IPS-NIHi7 (cell line): ENCODE results near the gene CNTNAP2.

Experiments used
- DNase-seq: peaks from one replicate; pipeline ENCODE4 v3.0.0; 2012; ENCODE audit warnings: mixed read lengths; ENCODE audit errors: extremely low spot score

Gene CNTNAP2

DNA sequence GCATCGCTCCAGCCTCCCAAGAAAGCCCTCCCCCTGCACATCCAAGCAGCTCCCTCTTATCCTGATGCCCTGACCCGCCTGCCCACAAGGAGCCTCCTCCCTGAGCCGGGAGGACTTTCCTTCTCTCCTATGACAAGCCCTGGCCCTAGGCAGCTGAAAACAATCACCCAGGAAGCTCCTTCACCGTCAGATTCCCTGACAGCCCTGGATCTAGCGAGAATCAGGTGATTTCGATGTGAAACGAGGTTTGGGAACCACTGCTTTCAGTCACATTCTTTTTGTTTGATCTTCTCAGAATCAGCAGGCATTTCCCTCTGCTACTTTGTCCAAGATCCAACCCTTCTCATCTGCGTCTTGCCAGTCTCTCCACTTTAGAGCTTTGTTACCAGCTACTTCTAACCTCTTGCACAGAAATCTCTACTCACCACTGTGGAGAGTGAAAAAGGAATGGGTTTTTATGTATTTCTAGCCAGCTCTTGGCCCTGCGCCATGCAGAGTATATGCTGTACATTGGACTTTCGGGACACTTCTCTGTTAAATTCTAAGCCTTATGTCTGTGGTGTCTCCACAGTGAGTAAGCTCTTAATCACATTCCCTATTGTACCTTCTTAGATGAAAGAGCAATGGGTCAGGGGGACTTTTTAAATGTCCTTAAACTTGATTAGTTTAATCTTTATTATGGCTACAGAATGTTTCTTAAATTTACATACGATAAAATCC is 2220.8 kb downstream of the CNTNAP2 start:
- DNase-seq: peak; percentile 38

DNA sequence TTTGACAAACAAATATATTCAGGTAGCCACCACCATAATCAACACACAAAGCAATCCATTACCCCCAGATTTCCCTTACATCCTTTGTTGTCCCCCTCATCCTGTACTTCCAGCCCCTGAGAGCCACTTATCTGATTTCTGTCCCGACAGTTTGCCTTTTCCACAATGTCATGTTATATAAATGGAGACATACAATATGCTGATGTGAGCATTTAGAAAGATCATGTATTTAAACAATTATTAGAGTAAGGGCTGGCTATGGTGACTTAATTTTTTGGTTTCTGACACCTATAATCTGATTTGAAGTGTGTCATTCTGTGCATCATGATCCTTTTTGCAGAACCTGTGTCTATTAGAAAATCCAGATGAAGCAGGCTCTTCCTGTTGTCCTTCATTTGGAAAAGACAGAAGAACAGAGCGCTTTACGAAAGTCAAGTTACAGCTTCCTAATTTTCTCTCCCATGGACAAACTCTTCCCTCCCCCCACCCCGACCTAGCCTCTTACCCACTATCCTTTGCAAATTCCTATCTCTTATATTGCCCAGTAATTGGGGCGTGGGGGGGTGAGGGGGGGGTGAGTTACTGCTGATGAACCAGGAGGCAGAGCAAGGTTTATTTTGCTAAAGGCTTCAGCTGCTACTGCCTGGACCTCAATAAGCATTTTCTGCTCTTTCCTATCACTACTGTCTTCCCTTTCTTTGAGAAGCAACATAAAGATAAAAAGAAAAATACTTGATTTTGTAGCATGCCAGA is 2221.6 kb downstream of the CNTNAP2 start:
- no peak for DNase-seq

DNA sequence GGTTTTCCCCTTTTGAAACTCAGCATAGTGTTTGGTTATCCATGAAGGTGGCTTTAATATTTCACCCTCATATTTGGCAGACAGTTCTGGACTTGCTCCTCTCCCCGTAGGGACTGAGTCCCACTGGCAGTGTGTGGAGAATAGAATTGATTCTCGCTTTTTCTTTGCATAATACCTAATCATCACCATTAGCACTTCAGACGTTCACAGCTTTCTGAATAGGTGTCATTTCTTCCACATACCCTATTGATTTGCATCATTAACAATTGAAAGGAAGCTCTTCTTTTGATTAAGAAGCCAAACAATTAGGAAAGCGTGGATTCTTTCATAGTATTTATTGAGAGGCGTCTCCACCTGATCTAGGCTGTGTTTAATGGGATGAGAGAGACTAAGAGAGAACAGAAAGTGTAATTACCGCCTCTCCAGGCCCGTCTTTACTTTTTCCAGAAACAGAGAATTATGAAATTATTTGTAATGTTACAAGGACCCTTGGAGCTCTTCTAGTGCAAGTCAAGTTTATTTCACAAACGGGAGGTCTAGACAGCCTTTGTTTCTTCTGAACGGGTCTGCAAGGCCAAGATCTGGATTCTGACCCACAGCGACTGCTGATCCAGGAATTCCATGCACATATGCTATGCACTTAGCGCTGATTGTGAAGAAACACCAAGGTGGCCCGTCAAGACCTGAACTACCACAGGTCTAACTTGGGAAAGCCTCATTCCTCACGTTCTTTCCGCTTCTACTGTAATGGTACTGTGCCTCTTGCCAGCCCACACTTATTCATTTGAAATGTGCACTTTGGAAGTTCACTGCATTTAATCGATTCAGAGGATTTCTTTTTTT is 2224.1 kb downstream of the CNTNAP2 start:
- no peak for DNase-seq

DNA sequence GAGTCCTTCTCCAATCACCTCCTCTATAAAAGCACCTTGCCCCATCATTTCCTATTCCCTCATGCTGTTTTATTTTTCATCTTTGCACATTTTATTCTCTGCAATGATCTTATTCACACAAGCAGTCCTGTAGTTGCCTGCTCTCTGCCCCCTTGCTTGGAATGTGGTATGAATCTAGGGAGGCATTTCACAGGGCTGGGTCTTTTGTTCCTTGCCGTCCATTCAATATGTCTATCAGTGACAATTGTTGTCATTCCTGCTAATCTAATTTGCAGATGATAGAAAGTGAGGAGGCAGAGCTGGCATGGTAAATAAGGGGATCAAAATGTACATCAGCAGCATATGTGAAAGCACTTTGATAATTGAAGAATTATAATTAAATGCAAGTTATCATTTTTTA is 2227.8 kb downstream of the CNTNAP2 start:
- DNase-seq: no peak

DNA sequence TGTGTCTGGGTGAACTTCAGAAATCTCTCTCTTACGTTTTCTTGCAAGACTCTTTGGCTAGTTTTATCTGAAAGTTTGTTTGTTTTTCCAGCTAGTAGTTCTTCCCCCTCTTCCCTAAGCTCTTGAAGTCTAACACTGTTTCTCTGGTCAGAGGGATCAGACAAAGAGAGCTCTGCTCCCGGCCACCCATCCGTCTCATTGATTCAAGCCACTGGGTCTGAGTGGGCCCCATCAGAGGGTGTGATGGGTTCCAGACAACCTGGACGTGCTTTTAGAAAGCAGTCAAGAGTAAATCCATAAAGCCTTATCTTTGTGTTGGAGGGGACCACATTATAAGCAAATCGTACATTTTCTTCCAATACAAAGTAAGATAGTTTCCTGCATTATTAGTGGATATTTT is 2231.4 kb downstream of the CNTNAP2 start:
- no peak for DNase-seq

DNA sequence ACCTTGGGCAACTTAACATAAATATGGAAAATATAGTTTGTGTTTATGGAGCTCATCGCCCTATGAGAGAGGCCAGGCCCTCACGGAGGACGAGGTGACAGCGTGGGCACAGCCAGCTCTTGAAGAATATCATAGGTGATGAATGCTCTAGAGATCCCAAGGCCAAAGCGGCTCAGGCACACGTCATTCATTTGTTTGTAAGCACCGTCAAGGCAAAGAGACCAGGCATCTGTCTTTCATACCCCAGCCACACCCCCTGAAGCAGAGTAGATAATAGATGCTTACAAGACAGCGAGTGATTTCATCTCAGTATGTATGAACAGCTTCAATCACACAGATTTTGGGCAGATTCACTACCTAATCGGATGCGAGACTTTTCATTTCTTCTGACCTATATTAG is 2231.9 kb downstream of the CNTNAP2 start:
- DNase-seq: no peak

DNA sequence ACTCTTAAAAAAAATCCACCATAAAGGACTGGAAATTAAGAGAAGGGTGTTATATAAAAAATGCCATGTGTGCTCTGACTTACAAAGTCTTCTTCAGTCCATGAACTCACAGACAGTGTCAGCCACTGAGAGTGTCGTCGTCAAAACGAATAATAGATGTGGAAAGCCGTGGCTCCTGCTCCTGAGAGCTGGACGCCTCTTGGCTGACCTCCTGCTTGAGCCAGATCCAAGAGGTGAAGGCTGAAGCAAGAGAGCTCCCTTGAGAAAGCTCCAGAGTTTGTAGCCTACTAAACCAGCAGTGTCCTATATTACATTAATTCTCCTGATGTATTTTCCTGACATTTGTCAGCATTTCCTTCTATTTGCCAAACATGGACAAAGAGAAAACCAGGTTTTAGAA is 2239.7 kb downstream of the CNTNAP2 start:
- DNase-seq: no peak

DNA sequence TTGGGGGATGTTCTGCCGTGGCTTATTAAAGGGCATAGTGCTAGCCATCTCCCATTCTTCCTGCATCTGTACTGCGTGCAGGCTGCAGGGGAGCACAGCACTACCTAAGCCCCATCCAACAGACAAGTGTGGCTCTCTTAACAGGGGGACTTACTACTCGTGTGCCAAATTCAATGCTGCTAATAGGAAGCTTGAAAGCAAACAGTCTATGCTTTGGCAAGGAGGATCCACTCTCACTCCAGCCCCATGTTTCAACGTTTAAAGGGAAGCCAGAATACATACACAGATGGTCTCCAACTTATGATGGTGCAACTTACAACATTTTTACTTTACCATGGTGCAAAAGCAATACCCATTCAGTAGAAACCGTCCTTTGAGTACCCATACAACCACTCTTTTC is 2245.9 kb downstream of the CNTNAP2 start:
- DNase-seq: no peak

DNA sequence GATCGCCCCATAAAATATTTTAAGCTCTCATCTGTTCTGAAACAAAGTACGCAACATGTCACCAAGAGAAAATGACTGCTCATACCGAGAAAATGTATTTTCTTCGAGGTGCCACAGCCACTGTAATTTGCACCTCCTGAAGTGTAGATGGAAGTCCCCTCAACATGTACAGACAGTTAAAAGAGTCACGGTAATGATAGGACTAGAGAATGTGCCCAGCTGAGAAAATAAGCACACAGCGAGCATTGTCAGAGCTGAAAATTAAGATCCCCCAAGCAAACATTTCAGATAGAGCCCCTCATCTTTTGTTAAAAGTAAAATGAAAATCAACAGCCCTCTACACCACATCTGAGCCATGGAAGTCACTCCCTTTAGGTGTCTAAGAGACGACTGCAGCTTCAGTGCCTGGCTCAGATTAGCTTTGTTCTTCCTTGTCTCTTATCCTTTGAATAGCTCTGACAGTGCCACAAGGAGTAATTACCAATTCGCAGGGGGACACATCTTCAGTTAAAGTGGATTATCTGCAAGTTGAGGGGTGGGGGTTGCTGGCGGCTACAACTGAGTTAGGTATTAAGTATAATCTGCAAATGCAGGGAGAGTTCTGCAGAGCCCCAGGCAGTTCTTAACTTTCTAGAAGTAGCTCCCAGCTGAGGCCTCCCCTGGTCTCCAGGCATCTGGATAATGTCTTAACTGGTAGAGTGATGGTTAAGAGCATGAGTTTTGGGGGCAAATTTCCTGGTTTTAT is 2251.3 kb downstream of the CNTNAP2 start:
- DNase-seq: no peak

DNA sequence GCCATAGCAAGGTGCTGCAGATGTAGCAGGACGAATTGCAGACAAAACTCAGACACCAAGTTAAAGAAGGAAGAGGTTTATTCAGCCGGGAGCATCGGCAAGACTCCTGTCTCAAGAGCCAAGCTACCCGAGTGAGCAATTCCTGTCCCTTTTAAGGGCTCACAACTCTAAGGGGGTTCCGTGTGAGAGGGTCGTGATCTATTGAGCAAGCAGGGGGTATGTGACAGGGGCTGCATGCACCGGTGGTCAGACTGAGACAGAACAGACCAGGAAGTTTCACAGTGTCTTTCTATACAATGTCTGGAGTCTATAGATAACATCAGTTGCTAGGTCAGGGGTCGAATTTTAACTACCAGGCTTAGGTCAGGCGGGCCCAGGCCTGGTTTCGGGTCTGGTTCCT is 2252.0 kb downstream of the CNTNAP2 start:
- no peak for DNase-seq

DNA sequence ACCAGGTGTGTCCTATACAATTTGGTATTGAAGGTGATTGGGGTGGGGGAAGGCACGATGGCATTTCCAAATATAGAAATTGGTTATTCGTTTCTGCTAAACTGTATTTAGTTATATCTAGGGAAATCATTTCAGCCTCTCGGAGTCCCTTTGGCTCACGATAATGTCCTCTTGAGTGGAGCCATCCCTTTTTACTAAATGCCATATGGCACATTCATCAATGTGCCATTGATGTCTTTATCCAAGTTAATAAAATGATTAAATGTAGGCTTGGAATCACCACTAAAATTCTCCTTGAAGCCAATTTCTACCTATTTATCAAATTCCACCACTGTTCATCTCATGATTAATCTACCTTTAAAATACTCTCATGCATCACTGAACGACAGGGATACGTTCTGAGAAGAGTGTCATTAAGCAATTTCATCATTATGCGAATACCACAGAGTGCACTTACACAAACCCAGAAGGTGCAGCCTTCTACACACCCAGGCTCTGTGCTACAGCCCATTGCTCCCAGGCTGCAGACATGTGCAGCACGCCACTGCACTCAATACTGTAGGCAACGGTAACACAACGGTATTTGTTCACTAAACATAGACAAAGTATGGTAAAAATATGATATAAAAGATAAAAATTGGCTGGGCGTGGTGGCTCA is 2254.8 kb downstream of the CNTNAP2 start:
- no peak for DNase-seq

DNA sequence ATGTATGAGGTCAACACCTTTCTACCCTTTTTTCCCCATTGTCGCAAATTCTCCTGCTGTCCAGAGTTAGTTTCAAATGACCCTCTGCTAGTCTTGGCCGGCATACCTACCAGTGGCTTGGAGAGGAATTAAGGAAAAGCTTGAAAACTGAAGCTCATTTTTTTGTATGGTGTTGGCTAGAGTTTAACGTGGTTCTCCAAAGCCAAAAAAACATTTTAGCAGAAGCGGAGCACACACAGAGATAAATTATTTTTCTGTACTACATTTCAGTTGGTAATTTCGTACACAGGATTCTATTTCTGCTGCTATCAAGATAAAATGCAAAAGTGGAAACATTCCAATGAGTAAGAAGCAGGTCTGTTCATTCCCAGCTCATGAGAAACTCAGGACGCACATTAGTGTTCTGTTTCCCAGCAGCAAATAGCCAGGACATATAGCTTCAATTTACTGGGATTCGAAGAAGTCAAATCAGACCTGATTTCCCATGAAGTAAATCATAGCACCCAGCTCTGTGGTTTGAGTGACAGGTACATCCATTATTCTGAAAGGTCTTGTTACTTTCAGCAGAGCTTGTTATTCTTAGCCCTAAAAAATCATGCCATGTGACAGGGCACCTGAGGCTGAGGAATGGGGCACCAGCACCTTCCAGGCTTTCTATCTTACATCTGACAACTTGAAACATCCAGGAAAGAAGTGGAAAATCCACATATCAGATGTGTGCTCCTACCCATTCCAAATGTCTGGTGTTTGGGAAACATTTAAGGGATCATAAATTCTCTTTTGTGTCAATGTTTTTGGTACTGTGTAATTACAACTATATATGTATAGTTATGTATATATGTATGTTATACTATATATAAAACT is 2258.0 kb downstream of the CNTNAP2 start:
- DNase-seq: no peak

DNA sequence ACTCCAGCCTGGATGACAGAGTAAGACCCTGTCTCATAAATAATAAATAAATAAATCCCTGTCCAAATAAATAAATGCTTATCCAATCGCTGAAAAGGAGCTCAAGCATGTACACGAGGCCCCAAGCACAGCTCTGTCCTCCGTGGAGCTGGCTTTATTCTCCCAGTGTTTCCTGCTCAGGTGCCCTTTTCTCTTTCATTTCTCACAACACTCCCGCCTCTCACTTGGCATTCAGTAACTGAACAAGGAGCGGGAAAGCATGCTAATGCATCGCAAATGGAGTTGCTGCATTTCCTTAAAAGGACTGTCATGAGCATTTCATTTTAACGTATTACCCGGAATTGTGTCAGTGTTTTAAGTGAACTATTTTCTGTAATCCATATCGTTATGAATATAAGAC is 2263.1 kb downstream of the CNTNAP2 start:
- DNase-seq: no peak

DNA sequence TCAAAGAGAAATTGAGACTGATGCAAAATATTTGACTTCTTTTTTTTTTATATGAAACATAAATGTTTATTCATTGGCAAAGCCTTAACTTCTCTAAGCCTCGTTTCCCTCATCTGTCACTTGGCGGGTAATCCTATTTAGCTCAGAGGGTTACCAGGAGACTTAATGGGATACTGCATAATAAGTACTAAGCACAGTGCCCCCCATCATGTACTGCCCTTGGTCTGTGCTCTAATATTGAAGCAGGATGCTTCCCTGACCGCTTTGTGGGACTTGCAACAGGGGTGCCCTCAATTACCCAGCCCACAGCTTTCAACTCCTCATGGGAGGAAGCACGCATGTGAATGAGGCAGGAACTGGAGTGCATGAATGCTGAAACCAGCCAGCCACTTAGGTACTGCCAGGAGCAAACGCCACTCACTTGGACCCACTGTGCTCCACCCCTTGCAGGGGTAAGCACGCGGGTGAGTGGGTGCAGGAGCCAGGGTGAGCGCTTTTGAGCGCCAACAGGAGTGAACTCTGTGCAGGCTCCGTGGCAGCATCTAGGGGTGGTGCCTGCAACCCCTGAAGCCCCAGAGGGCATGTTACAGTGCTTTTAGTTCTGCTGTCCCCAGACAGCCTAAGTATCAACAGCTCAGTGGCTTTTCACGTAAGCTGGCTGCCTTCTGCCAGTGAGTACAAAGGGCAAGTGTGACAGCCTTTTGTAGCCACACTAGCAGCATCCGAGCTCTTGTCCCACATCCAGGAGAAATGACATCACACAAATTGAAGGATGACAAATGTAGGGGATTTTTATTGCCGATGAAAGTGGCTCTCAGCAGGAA is 2264.2 kb downstream of the CNTNAP2 start:
- DNase-seq: no peak

DNA sequence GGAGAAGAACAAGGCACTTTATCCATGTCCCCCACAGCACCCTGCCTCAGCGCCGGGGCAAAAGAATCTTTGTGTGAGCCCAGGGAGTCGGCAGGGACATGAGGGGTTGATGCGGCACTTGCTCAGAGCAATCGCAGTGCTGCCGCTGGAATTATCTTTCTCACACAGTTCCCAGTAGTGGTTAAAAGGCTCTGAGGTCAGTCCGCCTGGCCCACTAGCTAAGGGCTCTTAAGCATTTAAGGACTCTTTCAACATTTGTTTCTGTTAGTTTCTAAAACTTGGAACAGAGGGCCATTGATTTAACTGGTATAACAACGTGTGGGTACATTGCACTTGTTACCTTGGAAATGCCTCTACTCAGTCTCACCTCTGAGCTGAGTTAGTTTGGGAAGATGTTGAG is 2266.0 kb downstream of the CNTNAP2 start:
- no peak for DNase-seq

DNA sequence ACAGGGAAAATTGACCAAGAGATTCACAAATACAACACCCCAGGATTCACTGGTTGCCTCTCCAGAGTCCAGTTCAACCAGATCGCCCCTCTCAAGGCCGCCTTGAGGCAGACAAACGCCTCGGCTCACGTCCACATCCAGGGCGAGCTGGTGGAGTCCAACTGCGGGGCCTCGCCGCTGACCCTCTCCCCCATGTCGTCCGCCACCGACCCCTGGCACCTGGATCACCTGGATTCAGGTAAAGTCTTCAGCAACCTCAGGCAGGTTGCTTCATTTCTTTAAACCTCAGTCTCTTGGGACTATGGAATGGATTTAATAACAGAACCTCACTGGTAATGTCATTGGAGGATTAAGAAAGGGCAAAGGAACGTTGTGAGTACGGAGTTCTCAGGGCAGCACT is 2267.1 kb downstream of the CNTNAP2 start:
- DNase-seq: no peak

DNA sequence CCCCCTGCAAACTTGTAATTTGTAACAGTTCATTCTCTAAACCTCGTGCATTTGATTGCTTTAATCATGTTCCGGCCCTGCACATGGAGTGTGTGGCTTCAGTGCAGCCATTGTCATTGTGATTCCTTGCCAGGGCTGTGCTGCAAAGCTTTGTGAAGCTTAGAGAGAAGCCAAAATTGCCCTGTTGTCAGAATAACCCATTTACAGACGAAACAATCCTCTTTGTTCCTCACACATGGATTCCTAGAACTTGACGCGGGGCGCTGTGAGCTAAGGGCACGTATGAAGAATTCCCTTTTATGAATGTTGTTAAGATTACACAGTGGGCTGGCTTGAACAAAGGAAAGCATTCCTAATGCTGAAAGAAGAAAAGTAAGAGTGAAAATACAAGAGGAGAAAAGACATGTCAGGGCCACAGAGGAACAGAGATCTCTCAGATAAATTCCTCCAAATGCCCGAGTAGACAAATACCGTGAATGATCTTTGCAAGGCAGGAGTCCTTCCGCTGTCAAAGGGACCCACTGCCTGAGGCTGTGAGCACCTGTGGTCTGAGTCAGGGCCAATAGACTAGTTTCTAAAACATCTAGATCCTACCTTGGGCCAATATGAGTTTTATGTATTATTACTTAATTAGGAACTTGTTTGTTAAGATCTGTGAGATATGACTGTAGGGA is 2268.5 kb downstream of the CNTNAP2 start:
- DNase-seq: no peak

DNA sequence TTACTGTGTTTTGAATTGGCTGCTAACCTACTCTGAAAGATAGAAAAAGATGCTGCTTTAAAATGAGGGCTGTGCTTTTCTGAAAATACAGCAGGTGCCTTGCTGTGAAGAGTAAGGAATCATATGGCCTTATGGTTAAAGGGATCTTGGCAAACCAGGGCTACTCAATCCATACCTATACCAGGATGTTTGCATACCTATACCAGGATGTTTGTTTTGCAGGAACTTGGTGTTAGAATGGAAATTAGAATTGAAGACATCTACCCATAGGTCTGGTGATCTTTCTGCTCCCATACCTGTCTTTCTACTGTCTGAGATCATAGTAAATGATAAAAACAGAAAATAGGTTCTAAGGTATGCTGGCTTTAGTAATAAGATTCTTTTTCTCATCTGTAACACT is 2273.8 kb downstream of the CNTNAP2 start:
- DNase-seq: no peak

DNA sequence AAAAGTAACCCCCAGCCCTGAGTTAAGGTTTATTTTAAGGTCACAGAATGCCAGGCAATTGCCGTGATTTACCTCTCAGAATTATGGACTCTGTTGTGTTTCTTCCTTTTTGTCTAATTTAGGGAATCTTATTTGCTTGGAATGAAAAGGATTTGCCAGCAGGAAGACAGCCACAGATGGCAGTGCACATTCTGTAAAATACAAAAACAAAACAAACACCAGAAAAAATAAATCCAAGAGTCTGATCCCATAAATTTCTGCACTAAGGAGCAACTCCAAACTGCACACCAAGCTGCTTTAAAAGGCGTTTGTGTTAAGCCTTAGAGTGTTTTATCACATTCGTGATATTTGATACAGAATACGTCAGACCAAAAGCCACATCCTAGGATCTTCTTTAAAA is 2275.0 kb downstream of the CNTNAP2 start:
- no peak for DNase-seq
